OCI-LY1 (cell line): Measurements from ENCODE around the gene DPPA2.

Experiments used
- CTCF ChIP-seq: fragments of 200-600 bp; sonication (generic), shearing (Covaris generic); IDR thresholded peaks from 2 replicates; pipeline ENCODE4 v1.5.1; 2017; ENCODE audit warnings: mild to moderate bottlenecking, antibody characterized with exemption, low read length, moderate library complexity, mixed read lengths
- EZH2 ChIP-seq: fragments of 200-600 bp; sonication (generic), shearing (Covaris generic); IDR thresholded peaks from 2 replicates; pipeline ENCODE4 v1.8.0; 2017; ENCODE audit warnings: borderline replicate concordance, mixed run types, mild to moderate bottlenecking, antibody characterized with exemption, low read length, moderate library complexity, mixed read lengths

- no peak for TF ChIP-seq CTCF
- no peak for TF ChIP-seq EZH2
Measured at GRCh38 chr3:109364088-109364487, 47.8 kb upstream of the DPPA2 start.
